Renal pelvis (tissue), 4 donors: ENCODE measurements around the gene HMGN3. TPM values are rescaled to one million over a fixed set of nuclear protein-coding genes. Genes with fewer than 3 reads are reported as not detected.
A peak's percentile ranks its signal among the peaks of the same experiment; 100 is the strongest.

ENCODE experiments used
- DNase-seq: peaks from one replicate; pipeline ENCODE4 v3.0.0-alpha.2; 2013
- polyA plus RNA-seq, 3 donors: library from polyadenylated mRNA; unstranded; fragments of 120-200 nt; gene quantifications; one replicate each; pipeline ENCODE4 v1.2.1, GENCODE V29; 2013; ENCODE audit not compliant: insufficient read length in 3 of 3

Gene HMGN3
- polyA plus RNA-seq, 3 donors = 272 to 336 (median 301) TPM

DNA sequence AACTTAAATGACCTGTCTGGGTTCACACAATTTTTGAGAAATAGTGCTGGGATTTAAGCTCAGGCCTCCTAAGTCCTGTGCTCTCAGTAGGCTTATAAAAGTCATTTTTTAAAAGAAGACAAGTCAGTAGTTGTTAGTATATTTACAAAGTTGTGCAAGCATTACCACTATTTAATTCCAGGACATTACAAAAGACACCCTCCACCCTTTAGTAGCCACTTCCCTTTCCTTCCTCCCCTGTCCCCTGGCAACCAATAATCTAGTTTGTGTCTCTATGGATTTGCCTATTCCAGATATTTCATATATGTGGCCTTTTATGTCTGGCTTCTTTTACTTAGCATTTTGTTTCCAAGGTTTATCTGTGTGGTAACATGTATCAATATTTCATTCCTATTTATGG lies 37.6 kb downstream of the HMGN3 start:
- DNase-seq = no peak

DNA sequence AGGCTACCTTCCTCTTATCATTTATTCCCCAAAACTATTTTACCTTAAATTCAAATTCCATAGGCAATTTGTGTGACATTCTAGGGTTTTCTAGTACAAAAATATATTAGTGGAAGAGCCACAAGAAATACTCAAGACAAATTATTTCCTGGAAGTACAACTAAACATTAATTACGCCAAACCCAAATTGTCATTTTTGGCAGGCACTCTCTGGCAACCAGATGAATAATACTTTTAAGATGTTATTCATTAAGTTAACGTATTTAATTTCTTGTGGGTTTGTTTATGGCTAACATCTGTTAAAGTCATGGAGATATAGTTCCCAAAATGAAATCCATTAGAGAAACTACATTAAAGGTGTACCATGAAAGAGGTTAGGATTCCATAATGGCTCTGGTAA lies 40.5 kb downstream of the HMGN3 start:
- DNase-seq = no peak

- DNase-seq = no peak
Measured at GRCh38 chr6:79189760-79190350, 44.6 kb downstream of the HMGN3 start.

DNA sequence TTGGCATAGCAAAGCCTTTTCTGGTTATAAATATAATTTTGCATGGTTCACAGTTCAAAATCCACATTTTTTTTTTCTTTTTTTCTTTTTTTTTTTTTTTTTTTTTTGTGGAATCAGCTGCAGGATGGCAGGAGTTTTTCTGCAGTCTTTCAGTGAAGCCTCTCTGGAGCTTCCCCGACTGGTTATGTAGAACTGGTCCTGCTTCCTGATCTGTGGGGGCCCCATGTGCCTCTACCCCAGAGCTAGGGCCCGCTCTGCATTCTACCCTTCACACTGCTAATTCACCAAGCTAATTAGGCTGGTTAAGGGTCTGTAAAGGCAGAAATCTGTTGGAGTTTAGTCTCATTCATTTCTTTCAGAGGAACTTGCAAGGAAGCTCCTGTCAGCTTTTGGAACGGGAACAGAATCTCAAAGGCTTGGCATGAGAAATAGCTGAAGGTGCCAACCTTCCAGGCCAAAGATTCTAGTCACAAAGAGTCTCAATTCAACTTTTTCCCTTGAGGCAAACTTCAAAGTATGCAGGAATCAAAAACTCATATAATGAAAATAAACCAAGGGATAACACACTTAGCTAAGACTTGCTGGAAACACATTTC lies 45.5 kb downstream of the HMGN3 start:
- DNase-seq = no peak

DNA sequence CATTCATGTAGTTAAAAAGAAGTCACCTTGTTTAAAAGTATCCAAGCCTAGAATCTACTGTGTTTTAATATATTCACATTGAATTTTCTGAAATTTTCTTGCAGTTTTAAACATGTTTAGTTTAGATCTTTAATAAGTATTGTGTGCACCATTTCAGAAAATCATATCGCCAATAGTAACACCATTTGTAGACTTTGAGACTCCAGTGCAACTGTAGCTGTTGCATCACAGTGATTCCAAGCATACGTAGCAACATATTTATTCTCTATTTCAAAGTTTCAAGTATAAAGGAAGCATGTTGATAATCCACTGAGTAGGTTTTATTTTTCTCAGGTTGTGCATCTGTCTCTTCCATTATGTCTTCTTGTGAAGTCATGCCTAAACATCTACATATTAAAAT lies 46.4 kb downstream of the HMGN3 start:
- DNase-seq = no peak

- no peak for DNase-seq
Measured at GRCh38 chr6:79186564-79186963, 47.9 kb downstream of the HMGN3 start.

- DNase-seq = no peak
Measured at GRCh38 chr6:79184641-79185040, 49.8 kb downstream of the HMGN3 start.

DNA sequence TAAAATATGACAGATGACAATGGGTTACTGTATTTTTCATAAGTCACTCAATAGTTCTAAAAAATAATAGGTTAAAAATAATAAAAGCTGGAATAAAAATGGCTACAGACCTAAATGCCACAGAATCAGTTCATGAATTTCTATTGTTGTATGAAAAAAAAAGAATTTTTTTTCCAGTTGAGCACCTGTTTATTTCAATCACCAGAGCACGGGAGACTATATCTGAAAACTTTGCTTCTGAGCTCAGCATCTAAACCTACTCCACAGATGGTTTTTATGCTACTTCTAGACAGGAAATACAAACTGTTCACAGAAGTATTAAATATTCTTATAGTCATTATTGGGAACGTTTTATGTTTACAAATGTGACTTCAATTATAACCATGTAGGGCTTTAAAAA lies 50.4 kb downstream of the HMGN3 start:
- no peak for DNase-seq

DNA sequence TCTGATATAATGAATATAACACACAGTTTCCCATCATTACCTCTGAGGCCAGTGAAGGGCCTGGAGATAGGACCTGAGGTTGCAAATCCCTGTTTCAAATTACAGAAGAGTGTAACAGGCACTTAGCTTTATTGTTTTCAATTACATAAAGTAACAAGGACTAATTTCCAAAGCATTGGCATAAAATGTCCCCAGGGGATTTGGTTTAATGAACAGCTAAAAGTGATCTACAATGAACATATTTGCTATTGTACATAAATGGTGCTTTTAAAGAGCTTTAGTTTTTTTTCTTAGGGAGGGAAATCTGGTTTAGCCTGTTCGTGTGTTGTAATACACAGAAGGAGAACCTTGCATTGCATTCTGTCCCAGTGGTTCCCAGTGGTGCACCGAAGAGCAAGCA lies 54.4 kb downstream of the HMGN3 start:
- peak; percentile 31 for DNase-seq

GRCh38 chr6:79173378-79173777 lies 61.1 kb downstream of the HMGN3 start:
- DNase-seq = no peak

DNA sequence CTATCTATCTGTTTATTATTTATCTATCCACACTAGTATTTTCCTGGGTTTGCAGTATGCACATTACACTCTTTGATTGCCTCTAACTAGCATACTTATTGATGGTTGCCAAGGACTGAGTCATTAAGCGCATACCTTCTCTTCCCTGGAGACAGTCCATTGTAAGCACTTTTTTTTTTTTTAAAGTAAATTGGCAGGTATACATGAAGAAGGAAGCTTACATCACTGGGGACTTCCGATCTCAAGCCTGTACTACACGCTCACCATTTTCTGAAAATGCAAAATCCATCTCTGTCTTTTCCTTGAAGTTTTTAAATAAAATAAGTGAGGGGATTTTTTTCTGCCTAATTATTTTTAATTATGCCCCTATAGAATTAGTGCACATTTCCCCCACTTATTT lies 63.5 kb downstream of the HMGN3 start:
- DNase-seq = no peak

- no peak for DNase-seq
Measured at GRCh38 chr6:79170431-79170830, 64.1 kb downstream of the HMGN3 start.

DNA sequence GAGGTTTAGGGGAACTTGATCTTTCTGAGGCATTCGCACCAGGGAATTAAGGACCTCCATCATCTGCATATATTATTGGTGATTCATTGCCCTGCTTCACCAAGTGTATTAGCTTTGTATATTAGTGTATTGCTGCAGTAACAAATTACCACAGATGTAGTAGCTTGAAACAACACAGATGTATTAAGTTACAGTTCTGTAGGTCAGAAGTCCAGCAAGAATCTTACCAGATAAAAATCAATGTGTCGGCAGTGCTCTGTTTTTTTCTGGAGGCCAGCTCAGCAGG lies 65.8 kb downstream of the HMGN3 start:
- no peak for DNase-seq

DNA sequence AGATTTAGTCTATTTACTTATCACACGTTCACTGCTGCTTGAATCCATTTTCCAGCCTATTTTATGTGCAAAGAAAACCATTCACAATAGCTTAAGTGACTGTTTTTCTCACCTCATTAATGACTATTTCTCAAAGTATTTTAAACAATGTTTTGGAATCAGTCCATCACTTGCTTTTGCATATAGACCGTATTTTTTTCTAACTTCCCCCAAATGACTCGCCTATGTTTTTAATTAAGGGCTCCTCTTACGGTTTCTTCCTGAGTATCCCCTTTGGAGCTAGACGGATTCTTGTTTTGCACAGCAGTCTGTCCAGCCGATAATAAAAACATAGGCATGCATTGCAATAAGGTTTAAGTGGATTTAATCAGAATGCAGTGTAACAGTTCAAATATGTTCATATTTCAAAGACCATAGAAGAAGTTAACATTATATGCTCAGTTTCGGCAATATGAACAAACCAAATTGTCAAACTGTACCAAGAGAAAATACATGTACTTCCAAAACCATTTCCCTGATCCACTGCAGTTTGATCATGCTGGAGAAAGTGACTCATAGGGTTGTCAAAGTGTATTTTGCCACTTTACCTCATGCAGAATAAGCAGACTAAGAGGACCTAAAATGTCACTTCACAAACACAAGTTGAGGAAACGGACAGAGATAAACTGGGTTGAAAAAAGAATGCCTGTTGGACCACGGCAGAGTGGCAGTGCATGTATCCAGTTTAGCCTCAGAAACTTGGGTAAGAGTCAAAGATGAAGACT lies 66.4 kb downstream of the HMGN3 start:
- no peak for DNase-seq

DNA sequence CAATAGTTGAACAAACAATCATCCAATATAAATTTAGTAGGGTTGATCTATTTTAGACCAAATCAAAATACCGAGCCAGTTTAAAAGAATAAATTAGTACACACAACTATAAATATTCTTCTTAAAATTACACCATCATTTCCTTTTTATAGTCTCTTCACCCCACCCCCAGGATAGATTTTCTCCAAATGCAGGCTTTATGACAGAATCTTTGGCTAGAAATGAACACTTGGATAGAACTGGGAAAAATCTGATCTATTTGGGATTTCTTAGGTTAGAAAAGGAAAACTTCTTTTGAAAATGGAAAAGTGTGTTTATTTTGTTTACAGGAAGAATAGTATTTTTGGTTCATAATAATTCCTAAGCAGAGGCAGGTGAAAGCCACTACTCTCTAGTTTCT lies 74.6 kb downstream of the HMGN3 start:
- no peak for DNase-seq

GRCh38 chr6:79158856-79159516 lies 75.5 kb downstream of the HMGN3 start:
- DNase-seq = peak; percentile 20

DNA sequence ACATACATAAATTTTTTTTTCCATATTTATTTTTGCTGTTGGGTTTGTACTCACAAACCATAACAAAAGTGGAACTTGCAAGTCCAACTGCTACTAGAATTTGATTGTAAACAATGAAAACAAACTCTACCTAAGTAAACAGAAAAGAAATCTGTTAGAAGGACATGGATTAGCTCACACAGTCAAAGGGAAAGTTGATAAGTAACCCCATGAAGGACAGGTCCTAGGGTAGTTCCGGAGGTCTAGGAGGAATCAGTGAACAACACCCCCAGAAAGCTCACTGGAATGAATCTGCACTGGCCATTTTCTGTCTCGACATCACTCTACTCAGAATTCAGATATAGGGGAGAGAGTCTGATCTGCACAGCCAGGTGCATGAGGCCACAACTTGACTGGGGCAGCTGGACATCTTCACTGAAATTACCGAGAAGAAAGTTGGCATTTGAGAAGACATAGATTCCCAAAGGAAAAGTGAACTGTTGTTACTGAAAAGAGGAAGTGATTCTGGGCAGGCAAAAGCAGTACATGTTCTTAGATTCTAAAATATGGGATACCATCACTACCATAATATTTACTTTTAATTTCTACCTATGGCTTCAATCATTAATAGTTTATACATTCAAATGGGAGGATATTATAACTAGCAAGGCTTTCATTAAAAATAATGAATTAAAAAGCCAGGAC lies 76.4 kb downstream of the HMGN3 start:
- no peak for DNase-seq

DNA sequence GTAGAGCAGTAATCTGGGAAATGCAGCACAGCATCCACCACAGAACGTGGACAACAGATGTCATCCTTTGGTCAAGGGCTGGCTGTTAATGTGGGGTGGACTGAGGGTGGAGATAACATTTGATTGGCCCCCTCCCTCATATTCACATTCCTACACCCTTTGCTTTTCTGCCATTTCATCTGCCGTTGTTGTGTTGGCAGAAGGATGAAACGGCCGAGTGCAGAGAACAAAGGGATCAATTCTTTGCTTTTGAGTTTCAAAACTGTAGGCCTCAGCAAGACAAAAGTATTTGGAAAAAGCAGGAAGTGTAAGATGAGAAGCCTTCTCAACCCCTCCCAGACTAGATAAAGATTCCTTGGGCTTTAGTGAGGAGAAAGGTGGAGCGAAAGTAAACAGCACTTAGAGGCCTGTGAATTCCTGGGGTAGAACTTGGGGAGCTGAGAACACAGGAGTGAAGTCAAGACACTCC lies 82.2 kb downstream of the HMGN3 start:
- DNase-seq = no peak
